Gastrocnemius medialis (tissue), 4 donors: ENCODE data around the gene PEX6.

Experiments
- CTCF ChIP-seq, 5 experiments: fragments of 450-650 bp in 3 of 5; fragments of 200-600 bp in 2 of 5; sonication (generic) in 2 of 5; IDR thresholded peaks in 4 of 5; conservative IDR thresholded peaks in 1 of 5; 1 replicate in 4 of 5; 2 replicates in 1 of 5; pipeline ENCODE4 v1.5.1; 2016 to 2019; ENCODE audit warnings: antibody characterized with exemption in 5 of 5, mild to moderate bottlenecking in 3 of 5, moderate library complexity in 3 of 5
- POLR2A ChIP-seq, 2 donors: fragments of 450-650 bp; IDR thresholded peaks; one replicate each; pipeline ENCODE4 v1.6.1; 2017; ENCODE audit warnings: antibody characterized with exemption in 2 of 2, mild to moderate bottlenecking in 2 of 2, moderate library complexity in 2 of 2

- TF ChIP-seq POLR2A (IDR thresholded peaks at IDR 0.05) = no peak
- TF ChIP-seq CTCF (IDR thresholded peaks at IDR 0.05 in 4 of 5, conservative IDR thresholded peaks at IDR 0.05 in 1 of 5) = no peak
These were observed 16.9 kb downstream of the PEX6 start for GRCh38 chr6:42962096-42962495.
